Glomerular visceral epithelial cell (primary cell): ENCODE data around the gene PAPLN.
"Not testable (repeated sequence)": the region's sequence is repeated elsewhere in the genome, so short reads cannot be mapped to it uniquely, and the experiment has no call there.

Experiments used
- DNase-seq: peaks from one replicate; pipeline ENCODE4 v3.0.0-alpha.2; 2016; ENCODE audit errors: extremely low spot score

The PAPLN gene

DNA sequence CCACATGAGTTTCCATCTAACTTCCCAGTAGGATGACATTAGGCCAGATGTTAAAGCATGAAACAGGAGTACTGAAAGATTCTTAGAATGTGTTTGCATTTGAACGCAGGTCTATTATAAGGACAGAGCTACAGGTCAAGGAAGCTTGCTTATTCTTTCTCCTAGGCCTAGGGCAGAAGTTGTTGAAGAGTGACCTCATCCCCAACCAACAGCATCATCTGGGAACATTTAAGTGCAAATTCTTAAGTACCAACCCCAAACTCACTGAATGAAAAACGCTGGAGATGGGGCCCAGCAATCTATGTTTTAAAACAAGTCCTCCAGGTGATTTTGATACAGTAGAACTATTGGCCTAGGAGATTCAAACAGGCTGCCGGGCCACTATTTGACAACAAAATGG lies 52.4 kb downstream of the PAPLN start:
- no peak for DNase-seq

DNA sequence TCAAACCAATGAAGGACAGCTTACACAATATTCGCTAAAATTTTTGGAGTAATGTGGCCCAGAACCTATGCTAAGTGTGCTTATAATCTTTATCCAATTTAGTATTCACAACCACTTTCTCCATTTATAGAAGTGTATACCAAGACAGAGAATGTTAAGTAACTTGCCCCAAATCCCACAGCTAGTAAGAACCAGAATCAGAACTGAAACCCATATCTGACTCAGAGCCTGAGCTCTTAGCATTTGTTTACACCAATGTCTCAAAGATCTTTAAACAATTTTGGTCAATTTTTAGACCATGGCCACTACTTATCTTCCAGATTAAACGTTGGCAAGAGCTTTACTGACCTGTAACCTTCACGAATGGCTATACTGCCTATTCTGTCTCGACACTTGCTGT lies 53.0 kb downstream of the PAPLN start:
- no peak for DNase-seq

DNA sequence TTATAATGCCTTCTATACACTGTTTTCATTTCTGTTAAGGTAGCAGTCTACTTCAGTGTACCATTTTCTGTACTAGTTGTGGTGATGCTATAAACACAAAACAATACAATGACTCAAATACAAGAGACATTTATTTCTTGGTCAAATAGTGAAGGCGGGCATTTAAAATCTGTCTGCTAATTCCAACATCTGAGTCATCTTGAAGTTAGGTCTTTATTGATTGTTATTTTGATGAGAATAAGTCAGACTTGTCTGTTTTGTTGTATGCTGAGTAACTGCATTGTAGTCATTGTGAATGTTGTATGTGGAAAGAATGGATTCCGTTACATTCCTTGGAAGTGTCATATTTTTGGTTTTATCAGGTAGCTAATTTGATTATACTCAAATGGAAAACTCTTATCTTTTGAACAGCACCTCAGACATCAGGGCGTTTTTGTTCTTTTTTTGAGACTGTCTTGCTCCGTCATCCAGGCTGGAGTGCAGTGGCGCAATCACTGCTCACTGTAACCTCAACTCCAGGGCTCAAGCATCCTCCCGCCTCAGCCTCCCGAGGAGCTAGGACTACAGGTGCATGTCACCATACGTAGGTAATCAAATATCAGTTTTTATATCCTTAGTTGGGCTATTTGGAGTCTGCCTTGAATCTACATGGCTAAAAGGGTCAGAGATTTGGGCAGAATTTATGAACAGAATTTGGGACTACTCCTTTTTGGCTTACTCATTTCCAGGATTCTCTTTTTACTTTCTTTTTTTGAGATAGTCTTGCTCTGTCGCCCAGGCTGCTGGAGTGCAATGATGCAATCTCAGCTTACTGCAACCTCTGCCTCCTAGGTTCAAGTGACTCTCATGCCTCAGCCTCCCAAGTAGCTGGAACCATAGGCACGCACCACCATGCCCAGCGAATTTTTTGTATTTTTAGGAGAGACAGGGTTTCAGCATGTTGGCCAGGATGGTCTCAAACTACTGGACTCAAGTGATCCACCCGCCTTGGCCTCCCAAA lies 56.8 kb downstream of the PAPLN start:
- DNase-seq: no peak

DNA sequence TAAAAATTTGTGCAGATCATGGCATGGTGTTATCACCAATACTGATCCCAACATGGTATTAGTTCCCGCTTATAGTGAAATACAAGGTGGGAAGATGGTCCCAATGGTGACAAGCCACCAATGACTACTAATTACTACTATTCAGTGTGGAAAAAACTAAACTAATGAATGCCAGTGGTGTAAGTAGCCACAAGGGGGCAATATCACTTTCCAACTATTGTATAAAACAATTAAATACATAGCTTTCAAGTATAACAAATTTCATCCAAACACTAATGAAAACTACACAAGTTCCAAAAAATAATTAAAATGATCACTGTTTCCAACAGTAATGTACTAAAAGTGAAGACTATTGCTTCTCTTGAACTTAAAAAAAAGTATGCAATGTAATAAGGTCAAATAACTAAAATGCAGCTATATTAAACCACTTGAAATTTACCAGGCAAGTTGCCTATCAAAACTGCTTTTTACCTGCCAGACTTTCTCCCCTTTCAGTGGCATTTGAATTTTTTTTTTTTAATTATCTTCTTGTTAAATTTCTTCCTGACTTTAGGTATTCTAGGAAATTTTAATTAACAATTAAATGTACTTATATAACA lies 58.0 kb downstream of the PAPLN start:
- DNase-seq: peak; percentile 52

DNA sequence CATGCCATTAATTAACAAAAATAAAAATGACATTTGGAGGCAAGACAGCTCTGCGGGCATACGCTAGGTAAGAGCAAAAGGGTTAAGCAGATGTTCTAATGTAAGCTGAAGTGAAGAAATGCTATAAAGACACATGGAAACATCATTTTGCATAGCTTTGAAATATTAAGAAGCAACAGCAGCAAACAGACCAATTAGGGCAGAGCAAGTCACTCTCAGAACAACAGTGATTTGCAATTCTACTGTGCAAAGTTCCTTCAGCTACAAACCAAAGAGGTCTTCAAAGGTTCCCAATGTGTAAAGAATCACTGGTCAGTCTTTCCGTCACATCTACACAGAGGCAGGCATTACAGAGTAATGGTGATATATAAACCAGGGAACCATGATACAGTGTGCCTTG lies 68.2 kb downstream of the PAPLN start:
- DNase-seq: no peak

DNA sequence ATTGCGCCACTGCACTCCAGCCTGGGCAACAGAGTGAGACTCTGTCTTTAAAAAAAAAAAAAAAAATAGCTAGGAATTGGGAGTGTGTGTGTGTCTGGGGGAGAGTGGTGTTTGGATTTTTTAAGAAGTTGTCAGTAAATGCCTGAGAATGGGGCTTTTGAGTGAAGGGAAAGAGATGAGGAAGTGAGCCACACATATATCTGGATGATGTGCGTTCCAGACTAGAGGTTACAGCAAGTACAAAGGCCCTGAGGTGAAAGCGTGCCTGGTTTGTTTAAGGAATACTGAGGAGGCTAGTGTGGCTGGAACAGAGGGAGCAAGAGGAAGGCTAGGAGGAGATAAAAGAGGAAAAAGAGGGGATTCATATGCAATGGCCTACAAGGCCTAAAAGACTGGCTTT lies 70.0 kb downstream of the PAPLN start:
- DNase-seq: no peak

DNA sequence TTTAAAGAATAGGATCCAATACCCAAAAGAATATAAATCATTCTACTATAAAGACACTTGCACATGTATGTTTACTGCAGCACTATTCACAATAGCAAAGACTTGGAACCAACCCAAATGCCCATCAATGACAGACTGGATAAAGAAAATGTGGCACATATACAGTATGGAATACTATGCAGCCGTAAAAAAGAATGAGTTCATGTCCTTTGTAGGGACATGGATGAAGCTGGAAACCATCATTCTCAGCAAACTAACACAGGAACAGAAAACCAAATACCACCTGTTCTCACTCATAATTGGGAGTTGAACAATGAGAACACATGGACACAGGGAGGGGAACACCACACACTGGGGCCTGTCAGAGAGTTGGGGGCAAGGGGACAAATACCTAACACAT lies 71.9 kb downstream of the PAPLN start:
- DNase-seq: not testable (repeated sequence)

DNA sequence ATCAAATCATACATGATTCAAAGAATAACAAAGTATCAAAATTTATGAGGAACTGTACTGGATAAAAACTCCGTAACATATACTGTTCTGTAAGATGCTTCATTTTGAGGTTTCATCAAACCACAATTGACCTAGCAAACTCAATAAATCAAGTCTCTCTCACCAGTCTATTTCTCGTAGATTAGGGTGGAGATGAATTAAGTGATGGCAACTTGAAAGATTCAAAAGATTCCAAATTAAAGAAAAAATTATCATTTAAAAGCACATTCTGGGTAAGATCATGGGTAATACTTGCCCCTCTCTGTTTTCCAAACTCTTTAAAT lies 74.4 kb downstream of the PAPLN start:
- no peak for DNase-seq

DNA sequence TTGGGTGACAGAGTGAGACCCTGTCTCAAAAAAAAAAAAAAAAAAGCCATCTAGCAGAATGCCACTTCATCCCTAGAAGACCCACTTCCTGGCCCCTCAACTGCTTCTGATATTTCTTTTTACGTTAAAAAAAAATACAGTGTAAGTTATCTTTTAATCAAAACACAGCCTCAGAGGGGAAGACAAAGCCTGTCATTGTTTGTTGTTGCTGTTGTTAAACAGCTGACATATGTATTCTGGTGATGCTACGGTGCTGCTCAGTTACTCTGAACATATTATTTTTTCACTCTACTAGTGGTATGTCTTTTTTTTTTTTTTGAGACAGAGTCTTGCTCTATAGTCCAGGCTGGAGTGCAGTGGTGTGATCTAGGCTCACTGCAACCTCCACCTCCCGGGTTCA lies 75.4 kb downstream of the PAPLN start:
- DNase-seq: no peak

DNA sequence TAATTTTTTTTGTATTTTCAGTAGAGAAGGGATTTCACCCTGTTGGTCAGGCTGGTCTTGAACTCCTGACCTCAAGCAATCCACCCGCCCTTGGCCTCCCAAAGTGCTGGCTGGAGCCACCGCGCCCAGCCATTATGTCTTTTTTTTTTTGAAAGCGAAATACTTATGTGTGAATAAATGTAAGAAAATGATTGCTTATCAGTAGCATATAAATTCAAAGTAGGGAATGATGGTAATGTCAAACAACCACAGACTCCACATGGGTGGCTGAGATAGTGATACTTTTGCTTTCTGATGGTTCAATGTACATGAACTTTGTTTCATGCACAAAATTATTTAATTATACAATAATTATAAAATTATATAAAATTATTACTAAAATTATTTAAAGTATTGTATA lies 75.8 kb downstream of the PAPLN start:
- no peak for DNase-seq

DNA sequence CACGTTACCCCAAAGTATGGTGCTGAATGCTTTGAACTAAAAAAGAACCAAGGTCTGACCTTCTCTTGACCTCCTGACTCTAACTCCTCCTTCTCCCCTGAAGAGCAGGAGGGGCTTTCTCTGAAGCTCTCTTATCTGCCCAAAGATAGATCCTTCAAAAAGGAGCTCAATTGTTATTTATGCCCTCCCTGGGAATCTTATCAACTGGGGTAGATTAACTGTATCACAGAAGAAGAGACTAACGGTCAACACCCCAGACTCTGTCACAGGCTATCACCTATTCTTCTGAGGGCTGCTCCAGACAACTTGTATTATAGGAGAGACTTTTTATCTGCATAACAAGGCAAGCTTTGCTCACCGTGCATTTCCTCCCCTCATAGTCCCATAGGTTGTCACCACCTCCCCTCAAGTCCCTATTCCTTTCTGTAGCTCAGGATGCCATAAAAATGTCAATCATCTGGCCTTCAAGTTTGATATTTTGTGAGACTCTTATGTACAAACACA lies 86.6 kb downstream of the PAPLN start:
- DNase-seq: no peak
